Mucosa of descending colon (tissue), 3 donors: ENCODE data around the gene LZTR1. TPM values are rescaled to one million over a fixed set of nuclear protein-coding genes. Genes with fewer than 3 reads are reported as not detected.

Experiments
- ATAC-seq: fragments of 200-7000 bp; cut with Tn5 transposase; one replicate; pipeline ENCODE4 v1.9.1; 2020; ENCODE audit warnings: mild to moderate bottlenecking, moderate library complexity
- DNase-seq, 3 donors: peaks; one replicate each; pipeline ENCODE4 v3.0.0-alpha.2; 2020
- H3K36me3 ChIP-seq: fragments of 200-600 bp; one replicate; pipeline ENCODE4 v1.8.0; 2021; ENCODE audit warnings: low read depth, mild to moderate bottlenecking
- H3K4me1 ChIP-seq: fragments of 200-600 bp; one replicate; pipeline ENCODE4 v1.8.0; 2021; ENCODE audit warnings: low read depth, mild to moderate bottlenecking
- H3K4me3 ChIP-seq: fragments of 200-600 bp; one replicate; pipeline ENCODE4 v1.8.0; 2021; ENCODE audit warnings: mild to moderate bottlenecking
- H3K9me3 ChIP-seq: fragments of 200-600 bp; one replicate; pipeline ENCODE4 v1.8.0; 2021; ENCODE audit warnings: mild to moderate bottlenecking
- intact Hi-C, 2 donors: fragments of 100-400 bp; cut with DNase I in 1 of 2; cut with micrococcal nuclease in 1 of 2; formaldehyde crosslinking; loops; one replicate each; pipeline versions ENCODE4 v1.11.0 to v1.11.1; 2022; cut with DNase I, micrococcal nuclease
- total RNA-seq, 3 donors: library from RNA; stranded (reverse); fragmentation: NEBNext Ultra II Directional in 2 of 3; extraction: Animal tissue kit (Norgen Biotek cat#: 25700) in 2 of 3; gene quantifications; one replicate each; pipeline versions ENCODE4 v1.2.1 to v1.2.4, GENCODE V29; 2021 to 2023
- TF ChIP-seq, protein P1 (sequence below): fragments of 200-600 bp; IDR thresholded peaks from one replicate; pipeline ENCODE4 v1.8.0; 2022; ENCODE audit warnings: antibody characterized with exemption, mild to moderate bottlenecking
- donor health status: DM: no; HTN: no; CAD: no; lungs with moderate emphysema.
- donor health status: DM: no; HTN: no; CAD: no.
- donor health status: DM: no; HTN: yes; CAD: no.

LZTR1 gene
- total RNA-seq, 3 donors from 2014 or later: 42.9 to 71.3 (median 43.6) TPM

DNA sequence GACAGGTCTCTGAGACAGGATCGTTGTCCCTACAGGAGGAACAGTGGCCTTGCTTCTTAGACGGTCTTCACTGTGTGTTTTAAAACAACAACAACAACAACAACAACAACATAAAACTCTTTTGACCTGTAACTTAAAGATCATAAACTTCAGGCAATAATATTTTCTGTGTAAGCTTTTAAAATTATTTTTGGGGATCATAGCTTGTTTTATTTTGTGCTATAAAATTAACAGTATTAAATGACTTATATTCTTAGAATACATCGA lies 28.8 kb upstream of the LZTR1 start:
- Histone ChIP-seq H3K36me3 (peaks cover 5% of the 10 kb centered on the region), H3K4me3 (no peak overlapping the region), H3K4me1 (peaks cover 70% of the 10 kb centered on the region), H3K9me3 (no peaks in the 10 kb centered on the region)
- TF ChIP-seq, protein P1, sequence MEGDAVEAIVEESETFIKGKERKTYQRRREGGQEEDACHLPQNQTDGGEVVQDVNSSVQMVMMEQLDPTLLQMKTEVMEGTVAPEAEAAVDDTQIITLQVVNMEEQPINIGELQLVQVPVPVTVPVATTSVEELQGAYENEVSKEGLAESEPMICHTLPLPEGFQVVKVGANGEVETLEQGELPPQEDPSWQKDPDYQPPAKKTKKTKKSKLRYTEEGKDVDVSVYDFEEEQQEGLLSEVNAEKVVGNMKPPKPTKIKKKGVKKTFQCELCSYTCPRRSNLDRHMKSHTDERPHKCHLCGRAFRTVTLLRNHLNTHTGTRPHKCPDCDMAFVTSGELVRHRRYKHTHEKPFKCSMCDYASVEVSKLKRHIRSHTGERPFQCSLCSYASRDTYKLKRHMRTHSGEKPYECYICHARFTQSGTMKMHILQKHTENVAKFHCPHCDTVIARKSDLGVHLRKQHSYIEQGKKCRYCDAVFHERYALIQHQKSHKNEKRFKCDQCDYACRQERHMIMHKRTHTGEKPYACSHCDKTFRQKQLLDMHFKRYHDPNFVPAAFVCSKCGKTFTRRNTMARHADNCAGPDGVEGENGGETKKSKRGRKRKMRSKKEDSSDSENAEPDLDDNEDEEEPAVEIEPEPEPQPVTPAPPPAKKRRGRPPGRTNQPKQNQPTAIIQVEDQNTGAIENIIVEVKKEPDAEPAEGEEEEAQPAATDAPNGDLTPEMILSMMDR: no peak
- intact Hi-C loops: no loop called here
- DNase-seq: no peak
- no peak for ATAC-seq

DNA sequence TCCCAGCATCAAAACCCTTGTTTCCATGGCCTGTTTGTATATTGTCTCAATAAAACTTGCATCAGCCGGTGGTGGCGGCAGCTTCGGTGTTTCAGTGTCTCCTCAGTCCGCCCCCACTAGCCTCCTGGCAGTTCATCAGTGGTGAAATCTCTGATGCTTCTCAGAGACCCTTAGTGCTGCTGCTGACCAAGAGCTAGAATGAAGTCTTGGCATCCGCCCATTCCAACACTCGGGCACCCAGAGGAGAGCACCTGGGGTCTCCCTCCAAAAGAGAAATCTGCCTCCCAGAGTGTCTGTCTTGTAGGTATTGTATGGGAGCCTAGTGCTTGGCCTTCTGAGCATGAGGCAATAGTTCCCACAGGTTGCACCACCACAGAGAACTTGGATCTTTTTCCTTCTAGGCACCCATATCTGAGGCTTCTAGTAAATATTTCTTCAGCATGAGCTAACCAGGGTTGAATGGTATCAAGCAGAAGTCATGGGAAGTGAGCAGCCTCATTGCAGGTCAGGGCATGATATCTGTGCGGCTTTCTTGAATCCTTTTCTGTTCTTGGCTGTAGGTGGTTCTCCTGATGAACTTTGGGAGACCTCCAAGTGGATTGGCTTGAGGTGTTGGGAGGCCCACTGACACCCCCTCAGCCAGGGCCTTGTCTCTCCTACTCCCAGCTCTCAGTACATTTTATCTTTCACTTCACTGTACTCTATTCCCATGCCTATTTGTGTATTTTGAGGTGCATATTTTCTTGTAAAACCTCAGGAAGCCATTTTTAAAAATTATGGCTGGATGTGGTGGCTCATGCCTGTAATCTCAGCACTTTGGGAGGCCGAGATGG lies 28.2 kb upstream of the LZTR1 start:
- H3K36me3 ChIP-seq: peaks cover 5% of the 10 kb centered on the region
- ATAC-seq (no peak), DNase-seq (peak in 2 of 3 donors; percentile 32 to 37)
- no peak overlapping the region for H3K4me3 ChIP-seq
- intact Hi-C loops: no loop called here
- H3K9me3 ChIP-seq: no peaks in the 10 kb centered on the region
- TF ChIP-seq, protein P1: no peak
- peaks cover 74% of the 10 kb centered on the region for H3K4me1 ChIP-seq

DNA sequence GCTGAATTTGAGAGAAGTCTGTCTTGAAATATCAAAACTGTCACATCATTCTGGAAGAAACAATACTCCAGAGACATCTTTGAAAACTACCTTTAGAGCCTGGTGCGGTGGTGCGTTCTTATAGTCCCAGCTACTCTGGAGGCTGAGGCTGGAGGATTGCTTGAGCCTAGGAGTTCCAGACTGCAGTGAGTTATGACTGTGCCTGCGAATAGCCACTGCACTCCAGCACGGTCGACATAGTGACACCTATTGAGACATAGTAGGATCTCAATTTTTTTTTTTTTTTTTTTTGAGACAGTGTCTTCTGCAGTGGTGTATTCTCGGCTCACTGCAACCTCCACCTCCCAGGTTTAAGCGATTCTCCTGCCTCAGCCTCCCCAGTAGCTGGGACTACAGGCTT lies 26.5 kb upstream of the LZTR1 start:
- no peak overlapping the region for H3K4me3 ChIP-seq
- H3K9me3 ChIP-seq: no peaks in the 10 kb centered on the region
- TF ChIP-seq, protein P1: no peak
- intact Hi-C loops: loop anchor here in 1 of 2 donors (5.0 kb wide), 1 partner anchor 38 kb away; the partner anchor contains the start of gene CRKL
- ATAC-seq (no peak), DNase-seq (peak in 2 of 3 donors; percentile 20 to 26)
- H3K4me1 ChIP-seq: peaks cover 63% of the 10 kb centered on the region
- peaks cover 5% of the 10 kb centered on the region for H3K36me3 ChIP-seq

DNA sequence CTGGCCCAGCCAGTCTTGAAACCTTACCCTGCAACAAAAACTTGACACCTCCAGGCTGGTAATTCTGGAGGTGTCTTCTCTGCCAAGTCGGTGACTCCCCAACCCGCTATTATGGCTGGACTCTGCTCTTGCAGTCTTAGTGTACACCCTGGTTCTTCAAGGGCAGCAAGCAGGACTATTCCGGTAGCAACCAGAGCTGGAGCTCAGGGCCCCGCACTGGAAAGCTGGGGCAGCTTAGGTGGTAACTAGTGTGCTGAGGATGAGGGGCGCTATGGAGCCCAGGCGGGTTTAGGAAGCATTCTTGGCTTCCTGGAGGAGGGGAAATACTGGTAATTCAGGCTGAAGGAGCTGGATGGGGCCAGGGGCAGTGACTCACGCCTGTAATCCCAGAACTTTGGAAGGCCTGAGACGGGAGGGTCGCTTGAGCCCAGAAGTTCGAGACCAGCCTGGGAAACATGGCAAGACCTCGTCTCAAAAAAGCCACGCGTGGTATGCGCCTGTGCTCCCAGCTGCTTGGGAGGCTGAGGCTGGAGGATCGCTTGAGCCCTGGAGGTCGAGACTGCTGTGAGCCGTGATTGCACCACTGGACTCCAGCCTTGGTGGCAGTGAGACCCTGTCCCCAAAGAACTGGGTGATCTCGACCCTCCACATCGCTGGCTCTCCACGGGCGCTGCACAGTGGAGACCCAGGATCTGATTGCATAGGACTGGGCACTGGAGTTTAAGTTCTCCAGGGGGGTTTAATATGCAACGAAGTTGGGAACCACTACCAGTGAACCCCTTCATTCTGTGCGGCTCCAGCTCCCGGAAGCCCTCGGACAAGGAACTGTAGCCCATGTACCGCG lies 25.6 kb upstream of the LZTR1 start:
- Histone ChIP-seq H3K36me3 (no peaks in the 10 kb centered on the region), H3K4me3 (peak overlapping the region; percentile 67), H3K4me1 (peaks cover 54% of the 10 kb centered on the region), H3K9me3 (no peaks in the 10 kb centered on the region)
- intact Hi-C loops: loop anchor here in 1 of 2 donors (5.0 kb wide), 1 partner anchor 39 kb away; the partner anchor contains the start of gene CRKL
- ATAC-seq (peak; percentile 59), DNase-seq (peak; percentile 83 to 86 (median 86))
- TF ChIP-seq, protein P1: no peak

DNA sequence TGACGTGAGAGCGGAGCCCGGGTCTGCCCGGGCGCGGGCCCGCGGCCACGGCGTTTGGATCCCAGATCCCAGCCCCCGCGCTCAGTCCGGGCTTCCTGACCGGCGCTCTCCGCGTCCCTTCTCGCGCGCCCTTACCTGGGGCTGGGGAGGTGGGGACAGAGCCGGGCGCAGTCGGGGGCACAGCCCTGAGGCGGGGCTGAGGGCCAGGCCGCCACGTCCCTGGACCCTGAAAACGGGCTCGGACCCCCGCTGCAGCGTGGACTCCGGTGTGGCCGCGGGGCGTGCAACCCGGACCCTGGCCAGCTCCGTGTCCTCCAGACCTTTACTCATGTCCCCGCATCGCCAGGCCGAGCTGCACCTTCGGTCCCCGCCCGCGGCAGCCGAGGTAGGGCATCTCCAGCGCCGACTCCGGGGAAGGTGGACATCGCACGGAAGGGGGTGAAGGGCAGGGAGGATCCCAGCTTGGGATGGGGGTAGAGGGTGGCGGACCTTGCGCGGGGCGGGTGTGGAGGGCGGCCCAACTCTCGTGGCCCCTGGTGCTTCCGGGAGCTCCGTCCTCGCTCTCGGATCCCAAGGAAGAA lies 24.9 kb upstream of the LZTR1 start:
- TF ChIP-seq, protein P1: no peak
- peak; percentile 54 for ATAC-seq
- DNase-seq: peak; percentile 50 to 66 (median 65)
- no peaks in the 10 kb centered on the region for H3K36me3 ChIP-seq
- H3K4me1 ChIP-seq: peaks cover 51% of the 10 kb centered on the region
- no peaks in the 10 kb centered on the region for H3K9me3 ChIP-seq
- intact Hi-C loops: loop anchor here in 1 of 2 donors (5.0 kb wide), 1 partner anchor 40 kb away; the partner anchor contains the start of gene CRKL
- H3K4me3 ChIP-seq: peak overlapping the region; percentile 67
